NOMO-1 treated with DMSO at 0.1 percent for 48 hours (cell line): ENCODE data around the gene SOX8.

Experiments
- DNase-seq: peaks from one replicate; lab custom pipeline; 2025; ENCODE audit not compliant: unreplicated experiment; lab: John Stamatoyannopoulos, UW

SOX8 gene

DNA sequence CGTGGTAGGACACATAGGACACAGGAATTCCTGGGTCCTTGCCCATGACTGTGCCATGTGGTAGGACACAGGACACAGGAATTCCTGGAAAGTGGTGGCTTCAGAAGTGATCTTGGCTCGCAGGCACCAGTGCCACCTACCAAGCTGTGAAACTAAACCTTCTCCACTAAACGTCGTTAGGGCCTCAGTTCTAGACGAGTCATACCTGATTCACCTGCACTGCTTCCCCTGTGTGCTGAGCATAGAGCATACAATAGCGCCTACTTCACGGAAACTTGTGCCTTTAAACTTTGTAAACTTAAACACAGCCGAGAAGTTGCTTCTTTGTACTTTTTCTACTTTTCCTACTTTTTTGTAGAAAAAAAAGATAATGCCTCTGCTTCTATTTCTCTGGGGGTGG lies 4.8 kb downstream of the SOX8 start:
- DNase-seq, result no peak

DNA sequence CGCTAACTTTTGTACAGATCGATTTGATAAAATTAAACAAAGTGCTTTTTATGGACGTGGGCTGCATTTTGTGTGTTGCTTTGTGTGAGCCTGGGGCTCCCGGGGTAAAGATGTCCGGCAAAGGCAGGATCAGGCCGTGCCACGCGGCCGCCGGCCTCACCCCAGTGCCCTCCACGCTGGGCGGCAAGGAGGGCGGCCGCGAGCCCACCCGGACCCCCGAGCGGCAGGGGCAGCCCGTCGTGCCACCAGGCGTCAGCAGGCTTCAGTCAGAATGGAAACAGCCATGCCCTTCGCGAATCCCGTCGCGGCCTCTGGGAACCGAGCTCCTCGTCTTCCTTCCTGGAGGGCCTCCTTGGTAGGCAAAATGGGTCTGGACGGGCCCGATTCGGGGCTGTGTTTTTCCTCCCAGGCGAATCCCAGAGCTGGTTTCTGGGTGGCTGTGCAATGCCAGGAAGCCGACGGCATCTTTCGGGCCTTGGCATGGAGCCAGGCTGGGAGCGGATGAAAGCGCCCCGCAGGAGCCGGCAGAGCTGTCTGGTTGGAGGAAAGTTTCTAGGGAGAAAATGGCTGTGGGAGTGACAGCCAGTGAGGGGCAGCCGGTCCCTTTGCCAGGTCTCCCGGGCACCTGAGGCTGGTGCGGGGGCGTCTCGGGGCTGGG lies 5.5 kb downstream of the SOX8 start:
- DNase-seq, result no peak

- DNase-seq, result no peak
Observed at GRCh38 chr16:987906-988305, 6.3 kb downstream of the SOX8 start.

DNA sequence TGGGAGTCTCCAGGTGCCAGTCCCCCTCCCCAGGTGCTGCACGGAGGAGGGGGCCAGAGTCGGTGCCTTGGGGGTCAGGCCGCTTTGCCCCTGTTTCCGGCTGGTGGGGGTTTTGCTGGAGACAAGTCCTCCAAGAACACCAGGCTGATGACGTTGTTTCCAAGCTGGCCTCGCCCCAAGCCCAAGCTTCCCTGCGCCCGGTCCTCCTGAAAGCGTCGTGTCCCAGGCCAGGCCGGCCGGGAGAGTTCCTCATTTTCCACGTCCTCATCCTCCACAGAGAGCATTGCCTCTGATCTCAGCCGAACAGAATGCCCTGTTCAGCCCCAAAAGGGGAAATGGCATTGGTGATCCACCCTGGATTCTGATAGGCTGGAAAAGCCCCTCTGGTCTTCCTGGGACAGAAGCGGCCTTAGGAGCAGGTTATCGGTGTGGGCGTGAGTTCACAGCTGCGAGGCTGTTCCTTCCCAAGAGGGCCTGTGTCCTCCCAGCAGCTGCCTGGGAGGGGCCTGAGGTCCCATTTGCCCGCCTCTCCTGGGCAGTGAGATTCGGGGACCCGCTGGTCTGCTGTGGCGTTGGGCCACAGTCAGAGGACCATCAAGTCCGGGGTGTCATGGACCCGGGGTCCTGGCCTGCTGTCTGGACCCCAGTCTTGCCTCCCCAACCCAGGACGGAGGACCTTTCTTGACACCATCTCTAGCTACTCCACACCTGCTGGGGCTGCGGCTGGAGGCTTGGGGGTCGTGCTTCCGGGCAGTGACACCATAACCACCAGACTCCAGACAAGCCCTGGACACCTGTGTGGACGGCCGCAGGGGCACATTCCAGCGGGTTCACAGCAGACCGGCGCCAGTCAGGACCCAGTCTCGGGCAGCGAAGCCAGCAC lies 7.1 kb downstream of the SOX8 start:
- DNase-seq, result no peak

GRCh38 chr16:989354-989814 lies 7.8 kb downstream of the SOX8 start:
- no peak for DNase-seq

DNA sequence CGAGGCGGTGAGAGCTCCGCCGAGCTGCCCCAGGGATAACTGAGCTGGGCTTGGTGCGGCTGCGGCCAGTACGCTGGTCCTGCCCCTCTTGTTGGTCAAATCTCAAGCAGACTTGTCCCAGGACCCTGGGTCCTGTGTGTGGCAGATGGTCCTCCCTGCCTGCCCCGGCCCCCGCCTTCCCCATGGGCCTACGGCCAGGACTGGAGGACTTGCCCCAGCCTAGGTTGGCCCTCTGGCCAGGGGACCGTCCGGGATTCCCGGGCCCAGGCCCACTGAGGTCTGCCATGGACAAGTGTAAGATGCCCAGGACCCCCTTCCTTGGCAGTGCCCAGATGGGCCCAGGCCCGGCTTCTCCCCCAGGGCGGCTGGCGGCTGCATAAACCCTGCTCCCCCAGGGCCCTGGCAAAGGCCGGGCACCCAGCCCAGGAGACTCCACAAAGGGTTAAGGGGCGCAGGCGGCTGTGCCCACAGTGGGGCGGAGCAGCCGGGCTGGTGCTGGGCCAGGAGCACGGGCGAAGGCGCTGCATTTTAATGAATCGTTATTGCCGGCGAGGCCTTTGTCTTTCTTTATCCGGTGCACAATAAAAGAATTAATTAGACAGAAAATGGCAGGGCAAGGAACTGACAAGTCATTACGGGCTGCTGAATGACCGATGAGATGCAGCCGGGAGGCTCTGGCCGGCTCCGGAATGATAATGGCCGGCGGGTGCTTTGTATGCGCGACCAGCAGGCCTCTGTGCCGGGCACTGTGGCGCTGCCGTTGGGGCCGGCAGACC lies 9.1 kb downstream of the SOX8 start:
- no peak for DNase-seq

- no peak for DNase-seq
Observed at GRCh38 chr16:991345-991744, 9.8 kb downstream of the SOX8 start.

DNA sequence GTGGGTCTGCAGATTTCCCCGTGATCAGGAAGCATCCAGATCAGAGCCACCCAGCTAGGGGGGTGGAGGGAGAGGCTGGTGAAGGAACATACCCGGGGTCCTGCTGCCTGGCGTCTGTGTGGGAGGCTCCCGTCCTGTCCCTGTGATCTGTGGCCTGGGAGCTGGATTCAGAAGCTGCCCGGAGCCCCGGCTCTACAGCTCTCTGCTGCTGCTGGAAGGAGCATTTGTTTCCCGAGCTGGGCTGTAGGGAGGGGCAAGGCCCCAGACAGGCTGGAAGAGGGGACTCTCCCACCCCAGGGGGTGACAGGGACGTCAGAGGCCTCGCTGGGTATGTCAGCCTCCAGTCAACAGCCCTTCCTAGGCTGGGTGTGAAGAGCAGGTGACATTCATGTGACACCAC lies 10.2 kb downstream of the SOX8 start:
- DNase-seq, result no peak

DNA sequence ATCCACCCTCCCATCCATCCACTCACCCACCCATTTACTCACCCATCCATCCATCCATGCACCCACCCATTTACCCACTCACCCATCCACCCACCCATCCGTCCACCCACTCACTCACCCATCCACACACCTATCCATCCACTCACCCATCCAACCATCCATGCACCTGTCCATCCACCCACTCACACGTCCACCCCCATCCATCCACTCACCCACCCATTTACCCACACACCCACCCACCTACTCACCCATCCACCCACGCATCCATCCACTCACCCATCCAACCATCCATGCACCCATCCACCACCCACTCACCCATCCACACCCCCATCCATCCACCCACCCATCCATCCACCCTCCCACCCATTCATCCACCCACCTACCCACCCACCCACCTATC lies 12.2 kb downstream of the SOX8 start:
- DNase-seq, result no peak

DNA sequence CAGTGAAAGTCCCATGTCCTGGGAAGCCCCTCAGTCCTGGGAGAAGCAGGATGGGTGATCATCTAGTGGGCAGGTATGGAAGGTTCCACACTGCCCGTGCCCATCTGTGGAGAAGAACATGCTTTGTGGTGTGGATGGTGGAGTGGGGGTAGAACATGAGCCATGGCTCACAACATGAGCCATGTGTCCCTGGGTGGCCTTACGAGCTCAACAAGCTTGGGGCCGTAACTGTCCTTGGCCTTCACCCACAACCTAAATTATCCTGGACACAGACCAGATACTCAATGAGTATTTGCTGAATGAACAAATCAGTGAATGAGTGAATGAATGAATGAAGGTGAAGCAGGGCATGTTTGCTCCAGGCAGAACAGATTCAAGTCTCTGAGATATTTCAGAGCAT lies 13.5 kb downstream of the SOX8 start:
- no peak for DNase-seq

DNA sequence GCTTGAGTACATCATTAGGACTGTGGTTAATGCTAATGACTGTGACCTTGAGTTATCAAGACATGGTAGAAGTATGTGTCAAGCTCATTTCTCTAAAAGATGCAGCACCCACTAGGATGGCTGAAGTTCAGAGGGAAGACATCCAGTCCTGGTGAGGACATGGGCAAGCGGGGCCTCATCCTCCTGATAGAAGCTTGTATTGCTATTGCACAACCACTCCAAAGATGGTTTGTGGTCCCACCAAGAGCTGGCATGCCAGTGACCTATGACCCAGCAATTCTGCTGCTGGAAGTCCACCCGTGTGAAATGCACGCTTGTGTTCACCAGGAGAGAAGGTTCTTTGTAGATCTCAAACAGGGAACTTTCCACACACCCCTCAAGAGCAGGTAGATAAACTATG lies 14.2 kb downstream of the SOX8 start:
- DNase-seq, result no peak

DNA sequence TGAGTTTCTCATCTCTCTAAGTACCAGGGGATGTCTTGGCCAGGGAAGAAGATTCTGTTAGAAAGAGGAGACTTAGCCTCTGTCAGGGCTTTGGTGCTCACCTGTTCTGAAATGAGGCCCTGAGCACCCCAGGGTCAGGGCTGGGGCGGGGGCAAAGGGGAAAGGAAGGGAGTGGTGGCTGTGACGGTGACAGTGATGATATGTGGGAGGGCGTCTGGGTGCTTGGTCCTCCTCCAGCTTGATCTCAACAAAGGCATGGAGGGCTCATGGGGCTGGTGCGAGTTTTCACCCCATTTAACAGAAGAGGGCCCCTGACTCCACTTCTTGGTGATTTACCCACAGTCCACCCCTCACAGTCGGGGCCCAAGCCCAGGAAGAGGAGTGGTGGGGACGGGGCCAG lies 15.1 kb downstream of the SOX8 start:
- no peak for DNase-seq

GRCh38 chr16:997440-998051 lies 16.0 kb downstream of the SOX8 start:
- no peak for DNase-seq

- DNase-seq, result no peak
Observed at GRCh38 chr16:998211-998610, 16.6 kb downstream of the SOX8 start.

DNA sequence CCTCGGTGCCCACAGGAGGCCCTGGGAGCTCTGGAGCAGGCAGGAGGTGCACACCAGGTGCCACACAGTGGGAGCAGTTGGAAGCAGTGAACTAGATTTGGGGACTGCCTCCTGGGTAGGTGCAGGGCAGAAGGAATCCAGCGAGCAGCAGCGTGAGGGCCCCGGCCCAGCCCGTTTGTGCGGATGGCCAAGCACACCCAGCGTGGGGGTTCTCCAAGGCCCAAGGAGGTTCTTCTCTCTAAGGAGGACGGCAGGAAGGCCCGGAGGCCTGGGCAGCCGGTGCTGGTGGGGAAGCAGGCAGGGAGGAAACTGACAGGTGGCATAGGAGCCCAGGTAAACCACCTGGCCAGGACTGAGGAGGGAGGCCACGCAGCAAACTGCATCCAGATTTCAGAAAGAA lies 17.0 kb downstream of the SOX8 start:
- DNase-seq, result no peak

- DNase-seq, result no peak
Observed at GRCh38 chr16:999677-1000076, 18.1 kb downstream of the SOX8 start.

DNA sequence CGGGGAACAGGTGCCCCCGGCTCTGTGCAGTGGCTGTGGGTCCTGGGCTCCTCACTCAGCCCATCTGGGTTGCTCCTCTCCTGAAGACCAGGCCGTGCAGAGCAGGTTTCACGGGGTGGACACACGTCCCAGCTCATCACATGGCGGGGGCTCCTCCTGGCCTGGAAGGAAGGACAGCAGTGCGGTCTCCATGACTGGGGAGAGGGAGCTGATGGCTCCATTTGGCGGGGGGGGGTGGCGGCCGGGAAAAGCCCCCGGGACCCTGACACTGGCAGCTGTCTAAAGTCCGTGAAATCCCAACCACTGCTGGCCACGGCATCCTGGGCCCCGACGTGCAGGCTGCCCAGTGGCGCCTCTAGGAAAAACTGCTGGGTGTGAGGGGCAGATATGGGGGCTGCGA lies 19.0 kb downstream of the SOX8 start:
- no peak for DNase-seq

- no peak for DNase-seq
Observed at GRCh38 chr16:1001096-1001495, 19.5 kb downstream of the SOX8 start.

GRCh38 chr16:1002399-1003166 lies 21.0 kb downstream of the SOX8 start:
- peak; percentile 8 for DNase-seq
